ENCODE data around the gene CC2D1B.

Gene CC2D1B

DNA sequence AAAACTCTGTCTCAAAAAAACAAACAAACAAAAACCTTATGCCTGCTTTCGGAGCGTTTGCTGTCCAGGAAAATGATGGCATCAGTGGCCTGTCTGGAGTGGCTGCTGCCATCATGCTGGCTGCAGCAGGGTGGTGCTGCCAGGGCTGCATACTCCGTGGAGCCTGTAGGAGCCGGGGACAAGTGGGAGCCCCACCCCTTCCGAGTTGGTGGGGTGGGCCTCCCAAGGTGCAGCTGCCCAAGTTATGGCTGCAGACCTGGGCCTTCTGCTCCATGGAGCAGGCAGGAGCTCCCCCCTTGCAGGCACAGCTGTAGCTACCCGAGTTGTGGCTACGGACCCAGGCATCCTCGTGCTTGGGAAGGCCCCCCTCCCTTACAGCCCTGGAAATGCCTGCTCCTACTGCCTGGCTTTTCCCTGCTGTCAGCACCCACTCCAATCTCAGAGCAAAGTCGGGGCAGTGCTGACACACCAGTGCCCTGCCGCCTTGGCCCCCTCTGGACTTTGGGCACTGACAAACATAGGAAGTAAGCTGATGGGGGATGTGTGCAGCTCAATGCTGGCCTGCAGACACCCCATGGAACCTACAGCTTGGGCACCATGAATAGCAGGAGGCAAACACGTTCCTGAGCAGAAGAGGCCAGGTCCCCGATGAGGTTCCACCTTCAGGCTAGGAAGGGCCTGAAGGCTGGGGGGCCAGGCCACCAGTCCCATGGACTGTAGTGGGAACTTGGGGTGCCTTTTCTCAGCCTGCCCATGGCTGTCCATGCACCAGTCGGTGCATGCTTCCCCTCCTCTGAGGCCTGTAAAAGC is 60.4 kb downstream of the CC2D1B start:
- Histone ChIP-seq H3K9me3 (ENCODE audit: low read depth, low read length) (no peaks in the 10 kb centered on the region), H3K27ac (no peak overlapping the region), H3K4me3 (no peak overlapping the region), H3K9ac (ENCODE audit: insufficient read length) (no peak overlapping the region), H3K36me3 (ENCODE audit: insufficient read depth, low read length) (no peaks in the 10 kb centered on the region)
- no peak for TF ChIP-seq FOXP2 (optimal IDR thresholded peaks at IDR 0.05; ENCODE audit: control extremely low read depth, extremely low read length, insufficient read depth)
- no peak for TF ChIP-seq EZH2 (IDR thresholded peaks at IDR 0.05)
- no peak for TF ChIP-seq POLR2AphosphoS5 (IDR thresholded peaks at IDR 0.05; ENCODE audit: borderline replicate concordance, low read depth, low read length)
- no peak for DNase-seq (ENCODE audit: low read depth, low spot score)

Measured in SK-N-MC (cell line).